ENCODE results near the gene SH2D5. TPM values are rescaled to one million over a fixed set of nuclear protein-coding genes. Genes with fewer than 3 reads are reported as not detected.

Gene SH2D5
- total RNA-seq, 1 experiment from 2014 or later: 14.0 TPM

GRCh38 chr1:20704390-20705202 lies 27.9 kb downstream of the SH2D5 start:
- CTCF ChIA-PET: no interaction called here

GRCh38 chr1:20703124-20703756 lies 29.3 kb downstream of the SH2D5 start:
- TF ChIP-seq, protein P1, sequence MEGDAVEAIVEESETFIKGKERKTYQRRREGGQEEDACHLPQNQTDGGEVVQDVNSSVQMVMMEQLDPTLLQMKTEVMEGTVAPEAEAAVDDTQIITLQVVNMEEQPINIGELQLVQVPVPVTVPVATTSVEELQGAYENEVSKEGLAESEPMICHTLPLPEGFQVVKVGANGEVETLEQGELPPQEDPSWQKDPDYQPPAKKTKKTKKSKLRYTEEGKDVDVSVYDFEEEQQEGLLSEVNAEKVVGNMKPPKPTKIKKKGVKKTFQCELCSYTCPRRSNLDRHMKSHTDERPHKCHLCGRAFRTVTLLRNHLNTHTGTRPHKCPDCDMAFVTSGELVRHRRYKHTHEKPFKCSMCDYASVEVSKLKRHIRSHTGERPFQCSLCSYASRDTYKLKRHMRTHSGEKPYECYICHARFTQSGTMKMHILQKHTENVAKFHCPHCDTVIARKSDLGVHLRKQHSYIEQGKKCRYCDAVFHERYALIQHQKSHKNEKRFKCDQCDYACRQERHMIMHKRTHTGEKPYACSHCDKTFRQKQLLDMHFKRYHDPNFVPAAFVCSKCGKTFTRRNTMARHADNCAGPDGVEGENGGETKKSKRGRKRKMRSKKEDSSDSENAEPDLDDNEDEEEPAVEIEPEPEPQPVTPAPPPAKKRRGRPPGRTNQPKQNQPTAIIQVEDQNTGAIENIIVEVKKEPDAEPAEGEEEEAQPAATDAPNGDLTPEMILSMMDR (IDR thresholded peaks at IDR 0.05; ENCODE audit: unreplicated experiment): no peak
- no TSS peak for BruUV-seq (replicated peaks)
- Mint-ChIP-seq H3K27me3 (ENCODE audit: insufficient read depth, unreplicated experiment) (no peaks in the 10 kb centered on the region), H3K27ac (ENCODE audit: low read depth, unreplicated experiment) (no peak overlapping the region), H3K4me1 (ENCODE audit: insufficient read depth, unreplicated experiment) (peaks cover 6% of the 10 kb centered on the region), H3K4me3 (ENCODE audit: unreplicated experiment) (no peak overlapping the region), H3K36me3 (ENCODE audit: insufficient read depth, unreplicated experiment) (no peaks in the 10 kb centered on the region), H3K9me3 (ENCODE audit: unreplicated experiment) (peaks cover 8% of the 10 kb centered on the region)
- CTCF ChIA-PET: interaction anchor here (0.5 kb wide), 1 partner anchor 53 kb away, joined by 3 read pairs; no protein-coding TSS in a partner anchor
- POLR2A ChIA-PET: no interaction called here
- no peak for DNase-seq (ENCODE audit: unreplicated experiment)
- intact Hi-C loops (cut with micrococcal nuclease): no loop called here

More at GRCh38 chr1:20704390-20705202, 27.9 kb downstream of the SH2D5 start:
- H3K27me3 Mint-ChIP-seq (ENCODE audit: insufficient read depth, unreplicated experiment): no peaks in the 10 kb centered on the region
- H3K36me3 Mint-ChIP-seq (ENCODE audit: insufficient read depth, unreplicated experiment): no peaks in the 10 kb centered on the region
- H3K27ac Mint-ChIP-seq (ENCODE audit: low read depth, unreplicated experiment): no peak overlapping the region
- intact Hi-C loops (cut with micrococcal nuclease): no loop called here
- POLR2A ChIA-PET: interaction anchor here (0.7 kb wide), 2 partner anchors 13 to 95 kb away, joined by 3 read pairs; partner anchors contain the start of gene KIF17
- peaks cover 8% of the 10 kb centered on the region for H3K9me3 Mint-ChIP-seq (ENCODE audit: unreplicated experiment)
- TF ChIP-seq, protein P1 (IDR thresholded peaks at IDR 0.05; ENCODE audit: unreplicated experiment): no peak
- DNase-seq (ENCODE audit: unreplicated experiment): no peak
- H3K4me3 Mint-ChIP-seq (ENCODE audit: unreplicated experiment): no peak overlapping the region
- BruUV-seq (replicated peaks): no TSS peak
- H3K4me1 Mint-ChIP-seq (ENCODE audit: insufficient read depth, unreplicated experiment): no peaks in the 10 kb centered on the region

DNA sequence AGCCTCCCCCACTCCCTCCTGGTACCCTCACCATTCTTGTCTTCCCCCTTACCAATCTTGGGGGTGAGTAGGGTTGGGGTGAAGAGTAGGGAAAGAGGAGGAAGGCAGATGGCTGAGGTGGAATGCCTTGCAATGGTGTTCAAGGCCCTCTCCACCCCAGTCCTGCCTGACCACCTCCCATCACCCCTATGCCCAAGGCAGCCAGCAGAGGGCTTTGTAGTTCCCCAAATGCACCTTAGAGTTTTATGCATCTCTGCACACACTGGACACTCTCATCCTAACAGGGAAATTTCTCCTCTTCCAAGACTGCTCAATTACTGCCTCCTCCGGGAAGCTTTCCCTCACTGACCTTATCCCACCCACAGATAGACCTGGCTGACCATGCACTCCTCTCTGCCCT lies 30.1 kb downstream of the SH2D5 start:
- no peaks in the 10 kb centered on the region for H3K27me3 Mint-ChIP-seq (ENCODE audit: insufficient read depth, unreplicated experiment)
- H3K9me3 Mint-ChIP-seq (ENCODE audit: unreplicated experiment): peaks cover 8% of the 10 kb centered on the region
- H3K4me3 Mint-ChIP-seq (ENCODE audit: unreplicated experiment): no peak overlapping the region
- ChIA-PET POLR2A (no interaction called here), CTCF (interaction anchor here (0.6 to 0.7 kb wide), 2 partner anchors 35 to 296 kb away, joined by 3 read pairs; no protein-coding TSS in a partner anchor)
- BruUV-seq (replicated peaks): no TSS peak
- TF ChIP-seq, protein P1 (IDR thresholded peaks at IDR 0.05; ENCODE audit: unreplicated experiment): peak; percentile 29
- H3K36me3 Mint-ChIP-seq (ENCODE audit: insufficient read depth, unreplicated experiment): no peaks in the 10 kb centered on the region
- peak; percentile 27 for DNase-seq (ENCODE audit: unreplicated experiment)
- H3K27ac Mint-ChIP-seq (ENCODE audit: low read depth, unreplicated experiment): no peak overlapping the region
- intact Hi-C loops (cut with micrococcal nuclease): no loop called here
- peaks cover 6% of the 10 kb centered on the region for H3K4me1 Mint-ChIP-seq (ENCODE audit: insufficient read depth, unreplicated experiment)

- peak overlapping the region; percentile 47 for H3K27ac Mint-ChIP-seq (ENCODE audit: low read depth, unreplicated experiment)
- H3K27me3 Mint-ChIP-seq (ENCODE audit: insufficient read depth, unreplicated experiment): no peaks in the 10 kb centered on the region
- no peak overlapping the region for H3K4me3 Mint-ChIP-seq (ENCODE audit: unreplicated experiment)
- ChIA-PET CTCF (interaction anchor here (0.6 to 0.7 kb wide), 2 partner anchors 36 to 297 kb away, joined by 3 read pairs; no protein-coding TSS in a partner anchor), POLR2A (interaction anchor here (0.7 kb wide), 1 partner anchor 40 kb away, joined by 3 read pairs; no protein-coding TSS in a partner anchor)
- H3K9me3 Mint-ChIP-seq (ENCODE audit: unreplicated experiment): peaks cover 8% of the 10 kb centered on the region
- intact Hi-C loops (cut with micrococcal nuclease): no loop called here
- H3K36me3 Mint-ChIP-seq (ENCODE audit: insufficient read depth, unreplicated experiment): no peaks in the 10 kb centered on the region
- BruUV-seq (replicated peaks): no TSS peak
- DNase-seq (ENCODE audit: unreplicated experiment): no peak
- H3K4me1 Mint-ChIP-seq (ENCODE audit: insufficient read depth, unreplicated experiment): peaks cover 6% of the 10 kb centered on the region
- TF ChIP-seq, protein P1 (IDR thresholded peaks at IDR 0.05; ENCODE audit: unreplicated experiment): no peak
Observed at GRCh38 chr1:20701847-20702246, 30.7 kb downstream of the SH2D5 start.

Data from MCF 10A (cell line).